Parathyroid adenoma (tissue), 2 donors: ENCODE data around the gene MMP2.

Experiments used
- H2AFZ ChIP-seq: fragments of 300-600 bp; sonication (generic); one replicate; pipeline ENCODE4 v1.7.0; 2017; ENCODE audit warnings: antibody characterized with exemption, mild to moderate bottlenecking
- H3K27ac ChIP-seq: fragments of 300-600 bp; sonication (generic); one replicate; pipeline ENCODE4 v1.7.0; 2017
- H3K27me3 ChIP-seq: fragments of 300-600 bp; sonication (generic); one replicate; pipeline ENCODE4 v1.7.0; 2017; ENCODE audit warnings: low read length; ENCODE audit not compliant: control insufficient read depth, insufficient read depth
- H3K36me3 ChIP-seq: fragments of 300-600 bp; sonication (generic); one replicate; pipeline ENCODE4 v1.7.0; 2017; ENCODE audit warnings: low read length; ENCODE audit not compliant: control insufficient read depth, insufficient read depth
- H3K4me1 ChIP-seq: fragments of 300-600 bp; sonication (generic); one replicate; pipeline ENCODE4 v1.7.0; 2017; ENCODE audit warnings: control low read depth
- H3K4me2 ChIP-seq: fragments of 300-600 bp; sonication (generic); one replicate; pipeline ENCODE4 v1.7.0; 2017; ENCODE audit warnings: low read length
- H3K4me3 ChIP-seq: fragments of 300-600 bp; sonication (generic); one replicate; pipeline ENCODE4 v1.7.0; 2017; ENCODE audit warnings: low read depth, low read length
- H3K79me2 ChIP-seq: fragments of 300-600 bp; sonication (generic); one replicate; pipeline ENCODE4 v1.7.0; 2017; ENCODE audit warnings: control low read depth
- H3K9ac ChIP-seq: fragments of 300-600 bp; sonication (generic); one replicate; pipeline ENCODE4 v1.7.0; 2017; ENCODE audit warnings: mild to moderate bottlenecking
- H3K9me3 ChIP-seq: fragments of 300-600 bp; sonication (generic); one replicate; pipeline ENCODE4 v1.7.0; 2017; ENCODE audit warnings: low read length; ENCODE audit not compliant: control insufficient read depth
- TF ChIP-seq, protein P1 (sequence below): fragments of 300-600 bp; sonication (generic); IDR thresholded peaks from one replicate; pipeline ENCODE4 v1.7.0; 2017; ENCODE audit warnings: antibody characterized with exemption, mild to moderate bottlenecking
- donor health status: primary hyperparathyroidism.

MMP2 gene

DNA sequence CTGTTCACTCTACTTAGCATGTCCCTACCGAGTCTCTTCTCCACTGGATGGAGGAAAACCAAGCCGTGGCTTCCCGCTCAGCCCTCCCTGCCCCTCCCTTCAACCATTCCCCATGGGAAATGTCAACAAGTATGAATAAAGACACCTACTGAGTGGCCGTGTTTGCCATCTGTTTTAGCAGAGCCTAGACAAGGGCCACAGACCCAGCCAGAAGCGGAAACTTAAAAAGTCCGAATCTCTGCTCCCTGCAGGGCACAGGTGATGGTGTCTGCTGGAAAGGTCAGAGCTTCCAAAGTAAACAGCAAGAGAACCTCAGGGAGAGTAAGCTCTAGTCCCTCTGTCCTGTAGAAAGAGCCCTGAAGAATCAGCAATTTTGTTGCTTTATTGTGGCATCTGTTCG, 27.1 kb downstream of the MMP2 start:
- Histone ChIP-seq H3K4me3 (no peak overlapping the region), H3K4me2 (no peak overlapping the region), H3K79me2 (no peaks in the 10 kb centered on the region), H3K9ac (no peak overlapping the region), H3K27ac (no peak overlapping the region), H3K9me3 (no peaks in the 10 kb centered on the region), H2AFZ (no peak overlapping the region), H3K36me3 (no peaks in the 10 kb centered on the region), H3K27me3 (no peaks in the 10 kb centered on the region), H3K4me1 (peaks cover 16% of the 10 kb centered on the region)
- TF ChIP-seq, protein P1, sequence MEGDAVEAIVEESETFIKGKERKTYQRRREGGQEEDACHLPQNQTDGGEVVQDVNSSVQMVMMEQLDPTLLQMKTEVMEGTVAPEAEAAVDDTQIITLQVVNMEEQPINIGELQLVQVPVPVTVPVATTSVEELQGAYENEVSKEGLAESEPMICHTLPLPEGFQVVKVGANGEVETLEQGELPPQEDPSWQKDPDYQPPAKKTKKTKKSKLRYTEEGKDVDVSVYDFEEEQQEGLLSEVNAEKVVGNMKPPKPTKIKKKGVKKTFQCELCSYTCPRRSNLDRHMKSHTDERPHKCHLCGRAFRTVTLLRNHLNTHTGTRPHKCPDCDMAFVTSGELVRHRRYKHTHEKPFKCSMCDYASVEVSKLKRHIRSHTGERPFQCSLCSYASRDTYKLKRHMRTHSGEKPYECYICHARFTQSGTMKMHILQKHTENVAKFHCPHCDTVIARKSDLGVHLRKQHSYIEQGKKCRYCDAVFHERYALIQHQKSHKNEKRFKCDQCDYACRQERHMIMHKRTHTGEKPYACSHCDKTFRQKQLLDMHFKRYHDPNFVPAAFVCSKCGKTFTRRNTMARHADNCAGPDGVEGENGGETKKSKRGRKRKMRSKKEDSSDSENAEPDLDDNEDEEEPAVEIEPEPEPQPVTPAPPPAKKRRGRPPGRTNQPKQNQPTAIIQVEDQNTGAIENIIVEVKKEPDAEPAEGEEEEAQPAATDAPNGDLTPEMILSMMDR, result no peak

DNA sequence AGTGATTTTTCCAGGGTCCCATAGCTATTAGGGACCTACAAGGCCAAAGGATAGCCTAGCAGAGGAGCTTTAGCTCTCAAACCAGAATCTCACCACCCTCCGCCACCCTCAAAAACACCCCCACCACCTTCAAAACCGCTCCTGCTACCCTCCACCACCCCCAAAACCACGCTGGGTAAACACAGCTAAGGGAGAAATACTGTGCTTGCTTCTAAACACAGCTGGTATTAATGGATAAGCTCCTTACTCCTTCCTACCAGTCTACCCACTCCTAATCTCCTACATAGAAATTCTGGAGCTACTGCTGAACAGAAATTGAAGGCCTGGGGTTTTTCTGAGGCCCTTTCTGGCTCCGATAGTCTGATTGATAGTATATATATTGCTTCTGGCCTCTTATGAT, 27.7 kb downstream of the MMP2 start:
- Histone ChIP-seq H3K36me3 (no peaks in the 10 kb centered on the region), H3K27ac (no peak overlapping the region), H3K9ac (no peak overlapping the region), H3K27me3 (no peaks in the 10 kb centered on the region), H3K79me2 (no peaks in the 10 kb centered on the region), H3K4me1 (peaks cover 14% of the 10 kb centered on the region), H2AFZ (no peak overlapping the region), H3K4me2 (no peak overlapping the region), H3K4me3 (no peak overlapping the region), H3K9me3 (no peaks in the 10 kb centered on the region)
- TF ChIP-seq, protein P1, result no peak

- Histone ChIP-seq H3K4me3 (peak overlapping the region; percentile 58), H3K9ac (no peak overlapping the region), H3K9me3 (no peaks in the 10 kb centered on the region), H3K27ac (peak overlapping the region; percentile 41), H3K4me2 (peak overlapping the region; percentile 74), H2AFZ (peak overlapping the region; percentile 84), H3K79me2 (no peaks in the 10 kb centered on the region), H3K36me3 (no peaks in the 10 kb centered on the region), H3K4me1 (peaks cover 2% of the 10 kb centered on the region), H3K27me3 (no peaks in the 10 kb centered on the region)
- TF ChIP-seq, protein P1, result no peak
Observed at GRCh38 chr16:55508271-55508921, 29.4 kb downstream of the MMP2 start.

GRCh38 chr16:55508941-55509931, 30.2 kb downstream of the MMP2 start, which contains the start of gene LPCAT2:
Gene LPCAT2, plus strand, starts transcription at chr16:55509072. Its CDS starts 110 bp downstream, at chr16:55509182.
- H3K4me2 ChIP-seq, result peak within 1 kb of the TSS; percentile 74
- H2AFZ ChIP-seq, result peak within 1 kb of the TSS; percentile 84
- peak within 1 kb of the TSS; percentile 41 for H3K27ac ChIP-seq
- no peaks in the 10 kb centered on the region for H3K27me3 ChIP-seq
- H3K9me3 ChIP-seq, result no peaks in the 10 kb centered on the region
- H3K4me3 ChIP-seq, result peak within 1 kb of the TSS; percentile 58
- peak within 1 kb of the TSS; percentile 49 for H3K9ac ChIP-seq
- no peaks in the 10 kb centered on the region for H3K79me2 ChIP-seq
- H3K36me3 ChIP-seq, result no peaks in the 10 kb centered on the region
- TF ChIP-seq, protein P1, result no peak
- H3K4me1 ChIP-seq, result no peaks in the 10 kb centered on the region
